ENCODE results near the gene DDA1. TPM values are rescaled to one million over a fixed set of nuclear protein-coding genes. Genes with fewer than 3 reads are reported as not detected.
A peak's percentile ranks its signal among the peaks of the same experiment; 100 is the strongest.

DDA1 gene
- total RNA-seq, 8 experiments from 2014 or later = 39.4 to 85.9 (median 67.4) TPM

DNA sequence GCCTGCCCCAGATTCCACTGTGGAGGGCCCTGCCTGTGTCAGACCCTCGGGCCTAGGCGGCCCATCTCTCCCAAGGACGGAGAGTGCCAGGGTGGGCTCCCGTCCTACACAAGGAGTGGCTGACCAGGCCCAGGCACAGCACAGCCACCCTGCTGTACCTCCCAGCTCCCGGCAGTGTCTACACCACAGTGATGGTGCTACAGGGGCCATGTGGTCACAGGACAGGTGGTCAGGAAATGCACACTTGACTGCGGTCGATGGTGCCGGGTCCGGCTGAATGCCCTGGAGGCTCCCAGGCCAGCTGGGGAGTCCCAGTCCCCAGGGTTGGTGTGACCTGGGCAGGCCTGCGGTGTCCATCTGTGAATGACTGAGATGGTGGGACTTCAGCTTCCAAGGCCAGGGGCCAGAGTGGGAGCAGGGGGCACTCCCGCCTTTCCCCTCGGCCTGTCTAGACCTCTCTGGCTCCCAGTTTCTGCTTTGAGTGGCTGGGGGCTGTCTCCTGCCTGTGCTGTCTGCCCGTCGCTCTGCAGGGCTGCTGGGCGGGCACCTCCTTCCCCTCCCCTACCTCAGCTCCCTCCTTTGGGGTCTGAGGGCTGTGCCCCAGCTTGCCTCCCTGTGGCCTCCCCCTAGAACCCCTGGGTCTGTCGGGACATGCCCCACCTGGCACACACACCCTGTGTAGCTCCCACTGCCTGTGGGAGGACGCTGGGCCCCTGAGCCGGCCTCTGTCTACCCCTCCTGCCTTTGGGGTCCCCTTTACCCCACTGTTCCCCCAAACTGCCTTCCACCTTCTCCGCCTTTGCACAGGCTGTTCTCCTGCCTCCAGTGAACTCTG lies 12.5 kb downstream of the DDA1 start:
- in situ Hi-C loops (cut with MboI; ENCODE audit: low pct_unique_long_range_greater_than_20kb in 2 of 9, low sequenced_read_pairs in 9 of 9, unreplicated experiment in 9 of 9) = no loop called here
- no peak overlapping the region for H3K27ac ChIP-seq

GRCh38 chr19:17322854-17323253 lies 13.5 kb downstream of the DDA1 start:
- peaks cover 0 to under 1% of the 10 kb centered on the region in 2 donors for H3K4me1 ChIP-seq (replicated peaks in 1 of 2)
- in situ Hi-C loops (cut with MboI; ENCODE audit: low pct_unique_long_range_greater_than_20kb in 2 of 9, low sequenced_read_pairs in 9 of 9, unreplicated experiment in 9 of 9) = no loop called here
- ATAC-seq (replicated peaks in 6 of 8) = peak in 2 of 8 experiments; percentile 6 to 19
- 20 to 100% (median 89%) methylated on average over 1 to 7 of the region's 10 CpGs; no CpG with 5 or more reads in 4 of the 10 experiments for WGBS, 10 experiments
- no peak overlapping the region for H3K4me3 ChIP-seq
- H3K27ac ChIP-seq = no peak overlapping the region

More for the DNA sequence above, 12.5 kb downstream of the DDA1 start:
- Histone ChIP-seq H3K4me3 (no peak overlapping the region), H3K4me1 (replicated peaks in 1 of 2) (no peaks in the 10 kb centered on the region)
- 86 to 100% (median 90%) methylated on average over 1 to 2 of the region's 19 CpGs; no CpG with 5 or more reads in 7 of the 10 experiments for WGBS, 10 experiments
- ATAC-seq (replicated peaks in 6 of 8) = peak in 4 of 8 experiments; percentile 8 to 13 (median 10)

DNA sequence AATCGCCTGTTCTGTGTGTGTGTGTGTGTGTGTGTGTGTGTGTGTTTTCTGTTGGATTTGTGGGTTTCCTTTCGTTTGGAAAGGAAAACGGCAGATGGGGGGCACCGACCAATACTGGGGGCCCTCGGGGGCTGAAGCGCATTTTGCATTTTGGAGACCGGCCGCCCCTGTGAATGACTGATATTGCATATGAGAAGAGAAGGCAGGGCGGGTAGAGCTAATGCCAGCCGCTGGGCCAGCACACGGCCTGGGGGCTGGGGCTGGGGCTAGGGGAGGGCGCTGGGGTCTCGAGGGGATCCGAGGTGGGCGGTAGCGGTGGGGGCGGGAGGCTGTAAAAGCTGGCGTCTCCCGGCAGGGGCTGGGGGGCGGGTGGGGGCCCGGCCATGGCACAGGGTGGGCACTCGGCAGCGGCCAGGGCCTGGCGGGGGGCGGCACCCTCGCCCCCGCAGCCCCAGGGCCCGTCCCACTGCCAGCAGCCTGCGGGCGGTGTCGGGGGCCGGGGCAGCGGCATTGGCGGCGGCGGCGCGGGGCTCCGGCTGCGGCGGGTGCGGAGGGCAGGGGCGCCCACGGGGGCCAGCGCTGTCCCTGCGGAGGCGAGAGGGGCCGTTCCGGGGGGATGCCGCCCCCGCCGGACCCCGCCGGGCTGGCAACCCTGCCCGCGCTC lies 14.1 kb downstream of the DDA1 start:
- in situ Hi-C loops (cut with MboI; ENCODE audit: low pct_unique_long_range_greater_than_20kb in 2 of 9, low sequenced_read_pairs in 9 of 9, unreplicated experiment in 9 of 9) = no loop called here
- peak in 4 of 8 experiments; percentile 1 to 20 (median 9) for ATAC-seq (replicated peaks in 6 of 8)
- Histone ChIP-seq H3K27ac (no peak overlapping the region), H3K4me3 (no peak overlapping the region), H3K4me1 (replicated peaks in 1 of 2) (peaks cover 0 to 6% of the 10 kb centered on the region in 2 donors)
- WGBS, 10 experiments = 0 to 100% (median 84%) methylated on average over 1 to 3 of the region's 56 CpGs; no CpG with 5 or more reads in 6 of the 10 experiments

GRCh38 chr19:17323964-17324332 lies 14.6 kb downstream of the DDA1 start:
- ATAC-seq (replicated peaks in 6 of 8) = peak in 3 of 8 experiments; percentile 14 to 40 (median 28)
- H3K4me1 ChIP-seq (replicated peaks in 1 of 2) = peaks cover 2 to 10% of the 10 kb centered on the region in 2 donors
- no peak overlapping the region for H3K4me3 ChIP-seq
- in situ Hi-C loops (cut with MboI; ENCODE audit: low pct_unique_long_range_greater_than_20kb in 2 of 9, low sequenced_read_pairs in 9 of 9, unreplicated experiment in 9 of 9) = no loop called here
- no CpG with 5 or more reads among the region's 7 CpGs for WGBS, 10 experiments
- H3K27ac ChIP-seq = no peak overlapping the region

DNA sequence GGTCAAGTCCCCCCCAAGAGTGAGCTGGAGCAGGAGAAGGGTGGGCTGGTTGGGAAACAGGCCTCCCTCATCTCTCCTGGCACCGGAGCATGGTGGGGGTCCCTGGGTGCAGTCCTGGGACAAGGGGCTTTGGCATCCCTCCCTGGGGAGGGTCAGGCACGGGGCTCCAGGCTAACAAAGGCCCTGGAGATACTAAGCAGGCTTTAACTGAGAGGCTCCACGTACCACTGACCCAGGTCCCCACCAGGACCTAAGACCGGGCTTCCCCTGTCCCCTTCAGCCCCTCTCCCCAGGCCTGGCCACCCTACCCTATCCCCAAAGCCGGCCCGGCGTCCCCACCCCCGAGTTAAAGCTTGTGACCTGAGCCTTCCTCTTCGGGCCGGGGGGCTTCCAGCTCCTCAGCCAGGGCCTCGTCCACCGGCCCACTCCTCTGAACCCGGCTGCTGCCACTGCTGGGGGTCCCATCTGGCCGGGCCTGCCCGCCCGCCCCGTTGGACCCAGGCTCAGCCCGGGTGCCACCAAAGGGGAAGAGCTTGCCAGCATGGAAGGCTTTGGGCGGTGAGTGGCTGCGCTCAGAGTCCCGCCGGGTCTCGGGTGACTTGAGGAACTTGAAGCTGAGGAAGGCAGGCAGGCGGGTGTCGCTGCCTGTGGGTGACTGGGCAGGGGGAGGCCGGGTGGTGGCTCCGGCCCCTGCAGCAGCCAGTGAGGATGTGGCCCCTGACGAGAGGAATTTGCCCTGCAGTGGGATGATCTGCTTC lies 15.2 kb downstream of the DDA1 start:
- 87% methylated on average over 7 of the region's 28 CpGs; no CpG with 5 or more reads in 9 of the 10 experiments for WGBS, 10 experiments
- H3K27ac ChIP-seq = no peak overlapping the region

GRCh38 chr19:17325133-17325532 lies 15.8 kb downstream of the DDA1 start:
- H3K4me1 ChIP-seq (replicated peaks in 1 of 2) = peaks cover 4 to 13% of the 10 kb centered on the region in 2 donors
- no peak overlapping the region for H3K27ac ChIP-seq
- WGBS, 10 experiments = 94 to 98% (median 96%) methylated on average over 5 to 10 of the region's 20 CpGs; no CpG with 5 or more reads in 7 of the 10 experiments
- in situ Hi-C loops (cut with MboI; ENCODE audit: low pct_unique_long_range_greater_than_20kb in 2 of 9, low sequenced_read_pairs in 9 of 9, unreplicated experiment in 9 of 9) = no loop called here
- ATAC-seq (replicated peaks in 6 of 8) = no peak
- no peak overlapping the region for H3K4me3 ChIP-seq

More for the DNA sequence above, 15.2 kb downstream of the DDA1 start:
- peaks cover 4 to 13% of the 10 kb centered on the region in 2 donors for H3K4me1 ChIP-seq (replicated peaks in 1 of 2)
- in situ Hi-C loops (cut with MboI; ENCODE audit: low pct_unique_long_range_greater_than_20kb in 2 of 9, low sequenced_read_pairs in 9 of 9, unreplicated experiment in 9 of 9) = no loop called here
- ATAC-seq (replicated peaks in 6 of 8) = no peak
- no peak overlapping the region for H3K4me3 ChIP-seq

- no peak for ATAC-seq (replicated peaks in 6 of 8)
- 40 to 100% (median 94%) methylated on average over 1 to 15 of the region's 17 CpGs; no CpG with 5 or more reads in 1 of the 10 experiments for WGBS, 10 experiments
- H3K27ac ChIP-seq = no peak overlapping the region
- peaks cover 4 to 13% of the 10 kb centered on the region in 2 donors for H3K4me1 ChIP-seq (replicated peaks in 1 of 2)
- H3K4me3 ChIP-seq = no peak overlapping the region
- in situ Hi-C loops (cut with MboI; ENCODE audit: low pct_unique_long_range_greater_than_20kb in 2 of 9, low sequenced_read_pairs in 9 of 9, unreplicated experiment in 9 of 9) = no loop called here
These were observed 16.7 kb downstream of the DDA1 start for GRCh38 chr19:17325881-17326594.

GRCh38 chr19:17326595-17326966 lies 17.2 kb downstream of the DDA1 start:
- 74 to 100% (median 80%) methylated on average over 1 to 8 of the region's 11 CpGs; no CpG with 5 or more reads in 3 of the 10 experiments for WGBS, 10 experiments
- H3K4me3 ChIP-seq = no peak overlapping the region
- peaks cover 4 to 13% of the 10 kb centered on the region in 2 donors for H3K4me1 ChIP-seq (replicated peaks in 1 of 2)
- in situ Hi-C loops (cut with MboI; ENCODE audit: low pct_unique_long_range_greater_than_20kb in 2 of 9, low sequenced_read_pairs in 9 of 9, unreplicated experiment in 9 of 9) = no loop called here
- no peak overlapping the region for H3K27ac ChIP-seq
- ATAC-seq (replicated peaks in 6 of 8) = no peak

DNA sequence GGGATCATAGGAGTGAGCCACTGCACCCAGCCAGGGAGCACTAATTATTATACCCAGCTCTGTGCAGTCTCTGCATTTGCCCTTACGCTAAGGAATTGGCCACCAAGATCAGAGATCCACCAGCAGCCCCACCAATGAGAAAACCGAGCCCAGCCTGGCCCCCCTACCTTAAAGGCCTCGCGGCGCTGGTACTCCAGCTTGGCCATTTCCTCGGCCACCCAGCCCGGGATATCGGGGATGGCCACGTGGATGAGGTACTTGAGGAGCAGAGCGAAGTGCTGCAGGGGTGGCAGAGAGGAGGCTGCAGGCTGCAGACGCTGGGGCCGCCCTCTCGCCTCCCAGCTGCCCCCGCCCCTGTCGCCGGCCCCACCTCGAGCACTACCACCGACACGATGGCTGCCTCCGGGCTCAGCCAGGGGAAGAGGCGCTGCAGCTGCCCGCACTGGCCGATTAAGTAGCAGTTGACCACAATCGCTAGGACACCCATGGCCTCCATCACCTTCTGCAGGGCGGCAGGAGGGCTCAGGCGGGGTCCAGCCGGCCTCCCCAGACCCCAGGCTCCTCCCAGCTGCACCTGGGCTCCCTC lies 17.8 kb downstream of the DDA1 start:
- peak overlapping the region in 1 of 5 donors; percentile 4 for H3K4me3 ChIP-seq
- in situ Hi-C loops (cut with MboI; ENCODE audit: low pct_unique_long_range_greater_than_20kb in 2 of 9, low sequenced_read_pairs in 9 of 9, unreplicated experiment in 9 of 9) = no loop called here
- H3K4me1 ChIP-seq (replicated peaks in 1 of 2) = peaks cover 4 to 13% of the 10 kb centered on the region in 2 donors
- H3K27ac ChIP-seq = peak overlapping the region in 1 of 2 donors; percentile 4
- no peak for ATAC-seq (replicated peaks in 6 of 8)
- 47 to 100% (median 89%) methylated on average over 1 to 4 of the region's 27 CpGs; no CpG with 5 or more reads in 4 of the 10 experiments for WGBS, 10 experiments

GRCh38 chr19:17327654-17328516 lies 18.5 kb downstream of the DDA1 start:
- peaks cover 4 to 13% of the 10 kb centered on the region in 2 donors for H3K4me1 ChIP-seq (replicated peaks in 1 of 2)
- ATAC-seq (replicated peaks in 6 of 8) = peak in 5 of 8 experiments; percentile 31 to 63 (median 43)
- peak overlapping the region in 2 of 5 donors; percentile 13 to 16 for H3K4me3 ChIP-seq
- H3K27ac ChIP-seq = peak overlapping the region in 1 of 2 donors; percentile 7
- WGBS, 10 experiments = 41 to 97% (median 74%) methylated on average over 3 to 18 of the region's 64 CpGs; no CpG with 5 or more reads in 6 of the 10 experiments
- in situ Hi-C loops (cut with MboI; ENCODE audit: low pct_unique_long_range_greater_than_20kb in 2 of 9, low sequenced_read_pairs in 9 of 9, unreplicated experiment in 9 of 9) = no loop called here
